Right lobe of liver (tissue), 6 donors: ENCODE measurements around the gene PEAK3. TPM values are rescaled to one million over a fixed set of nuclear protein-coding genes. Genes with fewer than 3 reads are reported as not detected.

ENCODE experiments used
- ATAC-seq, 4 donors: fragments of 200-7000 bp; cut with Tn5 transposase; one replicate each; pipeline ENCODE4 v1.9.1; 2020; ENCODE audit warnings: mild to moderate bottlenecking in 4 of 4, moderate library complexity in 4 of 4
- DNase-seq, 3 donors: peaks; one replicate each; pipeline ENCODE4 v3.0.0-alpha.2; 2020
- H3K27ac ChIP-seq, 3 donors: fragments of 200-600 bp; one replicate each; pipeline ENCODE4 v1.8.0; 2022
- H3K27me3 ChIP-seq, 2 donors: fragments of 200-600 bp; one replicate each; pipeline ENCODE4 v1.8.0; 2022
- H3K36me3 ChIP-seq, 4 donors: fragments of 200-600 bp; sonication (generic) in 1 of 4; one replicate each; pipeline versions ENCODE4 v1.5.1 to v1.8.0; 2017 to 2022; ENCODE audit warnings: control low read depth in 1 of 4
- H3K4me1 ChIP-seq, 4 donors: fragments of 200-600 bp; sonication (generic) in 1 of 4; one replicate each; pipeline versions ENCODE4 v1.5.1 to v1.8.0; 2017 to 2022; ENCODE audit warnings: control low read depth in 1 of 4
- H3K4me3 ChIP-seq, 3 donors: fragments of 200-600 bp; one replicate each; pipeline ENCODE4 v1.8.0; 2022
- H3K9me3 ChIP-seq, 4 donors: fragments of 200-600 bp; sonication (generic) in 1 of 4; one replicate each; pipeline versions ENCODE4 v1.5.1 to v1.8.0; 2017 to 2022; ENCODE audit warnings: control low read depth in 1 of 4
- CTCF ChIP-seq, 4 donors: fragments of 200-600 bp in 3 of 4; fragments of 450-650 bp in 1 of 4; IDR thresholded peaks; one replicate each; pipeline versions ENCODE4 v1.5.1 to v1.8.0; 2016 to 2022; ENCODE audit warnings: antibody characterized with exemption in 4 of 4, mild to moderate bottlenecking in 2 of 4
- POLR2A ChIP-seq: fragments of 450-650 bp; IDR thresholded peaks from one replicate; pipeline ENCODE4 v1.6.1; 2017; ENCODE audit warnings: antibody characterized with exemption, mild to moderate bottlenecking
- WGBS: methylation state at CpG from one replicate; pipeline ENCODE4 v1.1.6; 2018; ENCODE audit warnings: low coverage, low lambda C conversion rate; ENCODE audit not compliant: insufficient coverage; ENCODE audit errors: missing lambda C conversion rate; 5-methylcytosine and 5-hydroxymethylcytosine counted together
- intact Hi-C, 2 donors: fragments of 100-400 bp; cut with DNase I; formaldehyde crosslinking; loops; one replicate each; pipeline versions ENCODE4 v1.11.2 to v1.14.1; 2022
- total RNA-seq, 6 experiments: library from RNA; depleted of rRNA in 2 of 6; stranded (reverse); fragments of >200 nt in 2 of 6; fragmentation: NEBNext Ultra II Directional in 3 of 6; extraction: Animal tissue kit (Norgen Biotek cat#: 25700) in 3 of 6; gene quantifications; one replicate each; pipeline versions ENCODE4 v1.1.0 to v1.2.4, GENCODE V29; 2016 to 2023
- donor health status: DM: no; HTN: yes; CAD: no.
- donor health status: DM: no; HTN: no; CAD: no.
- donor health status: DM: no; HTN: no; CAD: no.
- donor health status: DM: no; HTN: yes; CAD: no.
- donor health status: DM: no; HTN: yes; CAD: no.

The PEAK3 gene
- total RNA-seq, 6 experiments from 2014 or later, result 0.07 to 0.49 (median 0.36) TPM

- H3K4me1 ChIP-seq, result peaks cover 0 to 49% (median 8%) of the 10 kb centered on the region in 4 donors
- H3K36me3 ChIP-seq, result peaks cover 0 to 18% (median 5%) of the 10 kb centered on the region in 4 donors
- H3K27ac ChIP-seq, result peak overlapping the region; percentile 96 to 99 (median 97)
- ATAC-seq (no peak), DNase-seq (peak in 2 of 3 donors; percentile 54 to 64)
- intact Hi-C loops, result loop anchor here (5.0 kb wide), 2 partner anchors 34 to 109 kb away; partner anchors contain the start of genes PLEKHJ1 (in 2 of the 2), SF3A2 (in 2 of the 2) and DOT1L (in 1 of the 2)
- H3K27me3 ChIP-seq, result no peaks in the 10 kb centered on the region
- H3K4me3 ChIP-seq, result peak overlapping the region; percentile 96 to 100 (median 98)
- no peaks in the 10 kb centered on the region for H3K9me3 ChIP-seq
- 16% methylated on average over 22 of the region's 43 CpGs for WGBS
- TF ChIP-seq CTCF (IDR thresholded peaks at IDR 0.05) (no peak), POLR2A (no peak)
Measured at GRCh38 chr19:2271234-2272103, 10.5 kb downstream of the PEAK3 start.

- WGBS, result 0% methylated on average over 20 of the region's 88 CpGs
- Histone ChIP-seq H3K4me1 (peaks cover 0 to 49% (median 8%) of the 10 kb centered on the region in 4 donors), H3K4me3 (peak overlapping the region; percentile 96 to 100 (median 98)), H3K27me3 (no peaks in the 10 kb centered on the region), H3K27ac (peak overlapping the region; percentile 96 to 99 (median 97)), H3K9me3 (no peaks in the 10 kb centered on the region), H3K36me3 (peaks cover 0 to 18% (median 5%) of the 10 kb centered on the region in 4 donors)
- intact Hi-C loops, result loop anchor here (5.0 kb wide), 2 partner anchors 33 to 108 kb away; partner anchors contain the start of genes PLEKHJ1 (in 2 of the 2), SF3A2 (in 2 of the 2) and DOT1L (in 1 of the 2)
- peak; percentile 27 to 39 (median 33) for ATAC-seq
- no peak for TF ChIP-seq CTCF (IDR thresholded peaks at IDR 0.05)
- TF ChIP-seq POLR2A, result peak; percentile 60
- peak; percentile 87 to 91 (median 88) for DNase-seq
Measured at GRCh38 chr19:2270423-2271233, 11.3 kb downstream of the PEAK3 start.

- intact Hi-C loops, result loop anchor here (5.0 kb wide), 2 partner anchors 33 to 108 kb away; partner anchors contain the start of genes PLEKHJ1 (in 2 of the 2), SF3A2 (in 2 of the 2) and DOT1L (in 1 of the 2)
- peak; percentile 2 to 27 (median 15) for ATAC-seq
- Histone ChIP-seq H3K9me3 (no peaks in the 10 kb centered on the region), H3K27ac (peak overlapping the region; percentile 96 to 99 (median 97)), H3K27me3 (no peaks in the 10 kb centered on the region), H3K36me3 (peaks cover 0 to 18% (median 5%) of the 10 kb centered on the region in 4 donors), H3K4me1 (peaks cover 0 to 49% (median 8%) of the 10 kb centered on the region in 4 donors), H3K4me3 (peak overlapping the region; percentile 96 to 100 (median 98))
- peak; percentile 72 to 79 (median 77) for DNase-seq
- TF ChIP-seq POLR2A (no peak), CTCF (IDR thresholded peaks at IDR 0.05) (no peak)
- 0% methylated on average over 1 of the region's 30 CpGs for WGBS
Measured at GRCh38 chr19:2270157-2270422, 11.9 kb downstream of the PEAK3 start.
